Endothelial cell of umbilical vein (primary cell): ENCODE data around the gene NBEAL2. TPM values are rescaled to one million over a fixed set of nuclear protein-coding genes. Genes with fewer than 3 reads are reported as not detected.

Experiments used
- BruUV-seq: library from RNA; stranded (reverse); fragments of 400-500 nt; replicated peaks from 2 replicates; lab custom pipeline; 2021; lab: Mats Ljungman, UMichigan
- CTCF ChIA-PET: fragments of 300-600, 350-600 bp; sonication (Branson Sonifier 250); formaldehyde crosslinking; loops from one replicate; lab custom pipeline; 2021; ENCODE audit warnings: antibody characterized with exemption, inconsistent platforms; lab: Charles Lee
- POLR2A ChIA-PET: fragments of 300-600, 350-600 bp; sonication (Branson Sonifier 250); formaldehyde crosslinking; loops from one replicate; lab custom pipeline; 2021; ENCODE audit warnings: antibody characterized with exemption, inconsistent platforms; lab: Charles Lee
- DNase-seq: peaks from one replicate; pipeline ENCODE4 v3.0.0-alpha.2; 2011; ENCODE audit warnings: low read depth, low spot score
- FAIRE-seq: peaks from 2 replicates; lab custom pipeline; 2011; peaks lifted over from hg19 to GRCh38; lab: Jason Lieb, UNC
- H2AFZ ChIP-seq: 2 replicates; pipeline ENCODE4 v1.6.0; 2012; ENCODE audit warnings: low read depth, low read length, control low read depth, inconsistent platforms
- H3K27ac ChIP-seq: 2 replicates; pipeline ENCODE4 v1.5.1; 2011; ENCODE audit warnings: low read depth, mild to moderate bottlenecking, control low read depth, low read length, moderate library complexity; ENCODE audit not compliant: insufficient read depth
- H3K27me3 ChIP-seq, 2 experiments: 2 replicates each; pipeline versions ENCODE4 v1.6.0 to v1.6.1; 2011; ENCODE audit warnings: low read length in 2 of 2, mixed read lengths in 1 of 2; ENCODE audit not compliant: control insufficient read depth in 2 of 2, insufficient read depth in 2 of 2
- H3K36me3 ChIP-seq, 2 experiments: 2 replicates in 1 of 2; 3 replicates in 1 of 2; pipeline ENCODE4 v1.5.1; 2011; ENCODE audit warnings: low read length in 2 of 2, mild to moderate bottlenecking in 1 of 2, moderate library complexity in 1 of 2; ENCODE audit not compliant: control insufficient read depth in 2 of 2, insufficient read depth in 2 of 2; ENCODE audit errors: extremely low read depth in 1 of 2
- H3K4me1 ChIP-seq: 3 replicates; pipeline ENCODE4 v1.5.1; 2011; ENCODE audit warnings: mild to moderate bottlenecking, low read length; ENCODE audit not compliant: control insufficient read depth, insufficient read depth; ENCODE audit errors: extremely low read depth
- H3K4me2 ChIP-seq: 2 replicates; pipeline ENCODE4 v1.6.1; 2011; ENCODE audit warnings: low read length, control low read depth, mixed read lengths; ENCODE audit not compliant: insufficient read depth
- H3K4me3 ChIP-seq, 3 experiments: fragments of 200-600 bp in 1 of 3; sonication (generic), shearing (Covaris generic) in 1 of 3; replicated peaks in 1 of 3; 2 replicates each; pipeline ENCODE4 v1.5.1; 2011 to 2016; ENCODE audit warnings: control low read depth in 3 of 3, low read length in 3 of 3, mild to moderate bottlenecking in 2 of 3, inconsistent platforms in 1 of 3, low read depth in 1 of 3, moderate library complexity in 1 of 3; ENCODE audit not compliant: insufficient read depth in 1 of 3
- H3K79me2 ChIP-seq: 2 replicates; pipeline ENCODE4 v1.6.0; 2012; ENCODE audit warnings: low read length, inconsistent platforms; ENCODE audit not compliant: control insufficient read depth, insufficient read depth
- H3K9ac ChIP-seq: replicated peaks from 2 replicates; pipeline ENCODE3; 2011; ENCODE audit warnings: low read length, control low read depth; ENCODE audit not compliant: insufficient read depth; ENCODE audit errors: extremely low read depth
- H3K9me1 ChIP-seq: replicated peaks from 3 replicates; pipeline ENCODE4 v1.6.0; 2011; ENCODE audit warnings: mild to moderate bottlenecking, low read length; ENCODE audit not compliant: control insufficient read depth, insufficient read depth; ENCODE audit errors: extremely low read depth
- H3K9me3 ChIP-seq: replicated peaks from 2 replicates; pipeline ENCODE4 v1.5.1; 2012; ENCODE audit warnings: low read length, inconsistent platforms; ENCODE audit not compliant: control insufficient read depth, insufficient read depth
- H4K20me1 ChIP-seq: replicated peaks from 2 replicates; pipeline ENCODE3; 2011; ENCODE audit warnings: mild to moderate bottlenecking, low read length; ENCODE audit not compliant: control insufficient read depth, insufficient read depth; ENCODE audit errors: extremely low read depth
- EZH2 ChIP-seq: IDR thresholded peaks from 2 replicates; pipeline ENCODE4 v1.6.1; 2012; ENCODE audit warnings: borderline replicate concordance, low read depth, mild to moderate bottlenecking, moderate library complexity, low read length, inconsistent platforms; ENCODE audit not compliant: severe bottlenecking
- GATA2 ChIP-seq: IDR thresholded peaks from 2 replicates; pipeline ENCODE4 v1.7.0; 2011; ENCODE audit warnings: low read depth, mild to moderate bottlenecking, moderate library complexity, mixed read lengths, low read length; ENCODE audit not compliant: insufficient read length, insufficient read depth
- MYC ChIP-seq: IDR thresholded peaks from one replicate; pipeline ENCODE4 v1.6.1; 2011; ENCODE audit warnings: mild to moderate bottlenecking, low read depth, low read length
- POLR2A ChIP-seq: IDR thresholded peaks from 2 replicates; pipeline ENCODE4 v1.6.1; 2012; ENCODE audit warnings: low read depth, mild to moderate bottlenecking, control low read depth, low read length
- POLR2AphosphoS5 ChIP-seq: IDR thresholded peaks from 2 replicates; pipeline ENCODE4 v1.6.1; 2012; ENCODE audit warnings: low read depth, mild to moderate bottlenecking, control low read depth, low read length, moderate library complexity; ENCODE audit not compliant: insufficient read depth
- dilution Hi-C: fragments of 300-500 bp; cut with MboI; formaldehyde crosslinking; loops from one replicate; pipeline ENCODE4 v1.15.0; 2019; ENCODE audit warnings: low sequenced_read_pairs; ENCODE audit not compliant: extremely low pct_ligation_motif_present
- intact Hi-C: fragments of 100-400 bp; cut with micrococcal nuclease; formaldehyde crosslinking; loops from one replicate; pipeline ENCODE4 v1.10.0; 2022
- polyA plus RNA-seq, 4 experiments: library from polyadenylated mRNA; depleted of rRNA in 3 of 4; stranded (reverse) in 3 of 4; unstranded in 1 of 4; fragments of >200 nt; gene quantifications; 2 replicates each; pipeline versions ENCODE4 v1.2.1 to v1.2.3, GENCODE V29; 2011 to 2012; ENCODE audit warnings: missing spikeins in 1 of 4
- total RNA-seq: library from RNA; stranded (reverse); gene quantifications from 2 replicates; pipeline ENCODE4 v1.2.3, GENCODE V29; 2021
- TF ChIP-seq, protein P1 (sequence below), 2 donors: IDR thresholded peaks; 1 replicate in 1 of 2; 2 replicates in 1 of 2; pipeline ENCODE4 v1.5.1; 2011; ENCODE audit warnings: low read length in 2 of 2, mild to moderate bottlenecking in 2 of 2, moderate library complexity in 2 of 2, control low read depth in 1 of 2, inconsistent platforms in 1 of 2, low read depth in 1 of 2; ENCODE audit not compliant: insufficient read depth in 1 of 2; ENCODE audit errors: extremely low read depth in 1 of 2
- TF ChIP-seq, protein P2 (sequence below): IDR thresholded peaks from 2 replicates; pipeline ENCODE4 v1.6.1; 2011; ENCODE audit not compliant: insufficient read depth, insufficient read length

NBEAL2 gene
- total and polyA plus RNA-seq, 2 donors (not counting 3 experiments of a cell fraction or from before 2014, with no cell fraction given): 48.0 to 84.7 TPM

DNA sequence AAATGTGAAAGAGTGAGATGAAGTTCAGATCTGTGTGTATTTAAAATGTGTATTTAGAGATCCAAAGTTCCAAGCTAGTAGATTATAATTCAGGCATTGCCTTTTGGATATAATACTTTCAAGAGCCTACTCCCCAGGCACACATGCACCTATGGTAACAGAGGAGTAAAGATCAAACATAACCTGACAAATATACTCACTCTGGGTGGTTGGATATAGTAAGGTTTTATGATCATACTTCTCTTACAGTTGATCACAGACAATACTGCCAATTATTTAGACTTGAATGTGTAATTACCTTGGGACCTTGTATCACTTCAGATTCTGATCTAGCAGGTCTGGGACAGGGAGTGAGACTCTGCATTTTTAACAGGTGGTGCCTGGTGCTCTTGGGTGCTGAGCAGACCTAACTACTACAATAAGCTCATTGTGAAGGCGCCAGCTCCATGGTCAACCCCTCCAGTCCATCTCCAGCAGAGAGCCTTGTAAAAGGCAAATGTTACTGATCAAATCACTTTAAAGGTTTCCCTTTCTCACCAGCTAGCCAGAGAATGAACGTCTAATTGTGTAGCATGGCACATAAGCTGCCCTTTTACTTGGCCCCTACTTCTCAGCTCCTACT is 55.5 kb downstream of the NBEAL2 start:
- dilution Hi-C loops: no loop called here
- DNase-seq (no peak), FAIRE-seq (no peak)
- ChIA-PET POLR2A (no interaction called here), CTCF (interaction anchor here (0.8 kb wide), 1 partner anchor 12 kb away, joined by 5 read pairs; no protein-coding TSS in a partner anchor)
- intact Hi-C loops: no loop called here
- Histone ChIP-seq H3K9me1 (no peaks in the 10 kb centered on the region), H3K4me2 (no peak overlapping the region), H3K36me3 (peaks cover 10 to 12% of the 10 kb centered on the region in 2 experiments), H3K27ac (no peak overlapping the region), H3K27me3 (no peaks in the 10 kb centered on the region), H3K9me3 (no peaks in the 10 kb centered on the region), H2AFZ (no peak overlapping the region), H3K4me3 (no peak overlapping the region), H3K9ac (no peak overlapping the region), H4K20me1 (no peaks in the 10 kb centered on the region), H3K79me2 (no peaks in the 10 kb centered on the region), H3K4me1 (no peaks in the 10 kb centered on the region)
- TF ChIP-seq, protein P1, sequence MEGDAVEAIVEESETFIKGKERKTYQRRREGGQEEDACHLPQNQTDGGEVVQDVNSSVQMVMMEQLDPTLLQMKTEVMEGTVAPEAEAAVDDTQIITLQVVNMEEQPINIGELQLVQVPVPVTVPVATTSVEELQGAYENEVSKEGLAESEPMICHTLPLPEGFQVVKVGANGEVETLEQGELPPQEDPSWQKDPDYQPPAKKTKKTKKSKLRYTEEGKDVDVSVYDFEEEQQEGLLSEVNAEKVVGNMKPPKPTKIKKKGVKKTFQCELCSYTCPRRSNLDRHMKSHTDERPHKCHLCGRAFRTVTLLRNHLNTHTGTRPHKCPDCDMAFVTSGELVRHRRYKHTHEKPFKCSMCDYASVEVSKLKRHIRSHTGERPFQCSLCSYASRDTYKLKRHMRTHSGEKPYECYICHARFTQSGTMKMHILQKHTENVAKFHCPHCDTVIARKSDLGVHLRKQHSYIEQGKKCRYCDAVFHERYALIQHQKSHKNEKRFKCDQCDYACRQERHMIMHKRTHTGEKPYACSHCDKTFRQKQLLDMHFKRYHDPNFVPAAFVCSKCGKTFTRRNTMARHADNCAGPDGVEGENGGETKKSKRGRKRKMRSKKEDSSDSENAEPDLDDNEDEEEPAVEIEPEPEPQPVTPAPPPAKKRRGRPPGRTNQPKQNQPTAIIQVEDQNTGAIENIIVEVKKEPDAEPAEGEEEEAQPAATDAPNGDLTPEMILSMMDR (IDR thresholded peaks at IDR 0.05; ENCODE audit: extremely low read depth in 1 of 2, insufficient read depth in 1 of 2, low read depth in 1 of 2, low read length in 2 of 2): no peak
- TF ChIP-seq MYC: no peak
- no peak for TF ChIP-seq GATA2
- TF ChIP-seq, protein P2, sequence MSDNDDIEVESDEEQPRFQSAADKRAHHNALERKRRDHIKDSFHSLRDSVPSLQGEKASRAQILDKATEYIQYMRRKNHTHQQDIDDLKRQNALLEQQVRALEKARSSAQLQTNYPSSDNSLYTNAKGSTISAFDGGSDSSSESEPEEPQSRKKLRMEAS: no peak
- no peak for TF ChIP-seq POLR2AphosphoS5
- no peak for TF ChIP-seq POLR2A
- TF ChIP-seq EZH2: no peak
- no TSS peak for BruUV-seq
